ENCODE results near the gene CDK5RAP1. TPM values are rescaled to one million over a fixed set of nuclear protein-coding genes. Genes with fewer than 3 reads are reported as not detected.
A peak's percentile ranks its signal among the peaks of the same experiment; 100 is the strongest.

CDK5RAP1 gene
- total and polyA plus RNA-seq, 7 donors, result 12.0 to 30.0 (median 20.6) TPM

DNA sequence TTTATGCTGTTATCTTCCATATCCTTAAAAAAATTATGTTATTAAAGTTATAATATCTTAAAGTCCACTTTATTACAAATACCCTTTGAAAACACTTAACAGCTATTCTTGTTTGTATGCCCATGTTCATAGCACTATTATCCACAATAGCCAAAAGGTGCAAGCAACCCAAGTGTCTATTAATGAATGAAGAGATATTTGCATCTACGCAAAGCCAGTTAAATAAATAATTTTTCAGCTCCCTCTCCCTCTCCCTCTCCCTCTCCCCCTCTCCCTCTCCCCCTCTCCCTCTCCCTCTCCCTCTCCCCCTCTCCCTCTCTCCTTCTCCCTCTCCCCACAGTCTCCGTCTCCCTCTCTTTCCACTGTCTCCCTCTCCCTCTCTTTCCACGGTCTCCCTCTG, 13.1 kb downstream of the CDK5RAP1 start:
- H3K9me3 ChIP-seq, result no peaks in the 10 kb centered on the region
- TF ChIP-seq POLR2A (IDR thresholded peaks at IDR 0.05) (no peak), POLR2AphosphoS5 (IDR thresholded peaks at IDR 0.05) (no peak), EP300 (IDR thresholded peaks at IDR 0.05) (no peak)
- TF ChIP-seq, protein P1, sequence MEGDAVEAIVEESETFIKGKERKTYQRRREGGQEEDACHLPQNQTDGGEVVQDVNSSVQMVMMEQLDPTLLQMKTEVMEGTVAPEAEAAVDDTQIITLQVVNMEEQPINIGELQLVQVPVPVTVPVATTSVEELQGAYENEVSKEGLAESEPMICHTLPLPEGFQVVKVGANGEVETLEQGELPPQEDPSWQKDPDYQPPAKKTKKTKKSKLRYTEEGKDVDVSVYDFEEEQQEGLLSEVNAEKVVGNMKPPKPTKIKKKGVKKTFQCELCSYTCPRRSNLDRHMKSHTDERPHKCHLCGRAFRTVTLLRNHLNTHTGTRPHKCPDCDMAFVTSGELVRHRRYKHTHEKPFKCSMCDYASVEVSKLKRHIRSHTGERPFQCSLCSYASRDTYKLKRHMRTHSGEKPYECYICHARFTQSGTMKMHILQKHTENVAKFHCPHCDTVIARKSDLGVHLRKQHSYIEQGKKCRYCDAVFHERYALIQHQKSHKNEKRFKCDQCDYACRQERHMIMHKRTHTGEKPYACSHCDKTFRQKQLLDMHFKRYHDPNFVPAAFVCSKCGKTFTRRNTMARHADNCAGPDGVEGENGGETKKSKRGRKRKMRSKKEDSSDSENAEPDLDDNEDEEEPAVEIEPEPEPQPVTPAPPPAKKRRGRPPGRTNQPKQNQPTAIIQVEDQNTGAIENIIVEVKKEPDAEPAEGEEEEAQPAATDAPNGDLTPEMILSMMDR (IDR thresholded peaks at IDR 0.05), result no peak
- no peak for DNase-seq
- H3K4me1 ChIP-seq, result no peaks in the 10 kb centered on the region
- 99% methylated on average over 2 to 3 of the region's 3 CpGs for WGBS, 2 donors
- H3K27me3 ChIP-seq, result no peaks in the 10 kb centered on the region
- no peak overlapping the region for H3K27ac ChIP-seq
- intact Hi-C loops (cut with DNase I), result no loop called here
- H3K4me3 ChIP-seq, result no peak overlapping the region
- peaks cover 11 to 87% (median 45%) of the 10 kb centered on the region in 4 donors for H3K36me3 ChIP-seq

DNA sequence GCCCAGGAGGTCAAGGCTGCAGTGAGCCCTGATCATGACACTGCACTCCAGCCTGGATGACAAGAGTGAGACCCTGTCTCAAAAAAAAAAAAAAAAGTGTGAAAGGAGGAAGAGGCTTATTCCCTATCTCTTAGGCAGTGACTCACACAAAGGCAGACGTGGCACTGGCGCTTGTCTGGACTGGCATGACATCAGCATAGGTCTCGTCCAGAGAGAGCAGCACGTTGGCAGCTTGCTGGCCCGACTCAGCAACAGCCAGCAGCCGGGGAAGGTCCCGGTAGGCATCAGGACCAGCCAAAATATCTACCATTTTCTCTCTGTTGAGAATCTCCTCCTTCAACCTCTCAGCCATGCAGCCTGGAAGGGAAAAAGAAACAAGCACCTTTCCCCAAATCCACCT, 14.1 kb downstream of the CDK5RAP1 start:
- H3K9me3 ChIP-seq, result no peaks in the 10 kb centered on the region
- DNase-seq, result no peak
- no peak overlapping the region for H3K4me3 ChIP-seq
- no peaks in the 10 kb centered on the region for H3K4me1 ChIP-seq
- TF ChIP-seq POLR2A (IDR thresholded peaks at IDR 0.05), result no peak
- TF ChIP-seq, protein P1 (IDR thresholded peaks at IDR 0.05), result no peak
- no peak for TF ChIP-seq EP300 (IDR thresholded peaks at IDR 0.05)
- TF ChIP-seq POLR2AphosphoS5 (IDR thresholded peaks at IDR 0.05), result no peak
- H3K36me3 ChIP-seq, result peaks cover 11 to 87% (median 43%) of the 10 kb centered on the region in 4 donors
- no peak overlapping the region for H3K27ac ChIP-seq
- intact Hi-C loops (cut with DNase I), result no loop called here
- no peaks in the 10 kb centered on the region for H3K27me3 ChIP-seq
- WGBS, 2 donors, result 93% methylated on average over 7 of the region's 7 CpGs

DNA sequence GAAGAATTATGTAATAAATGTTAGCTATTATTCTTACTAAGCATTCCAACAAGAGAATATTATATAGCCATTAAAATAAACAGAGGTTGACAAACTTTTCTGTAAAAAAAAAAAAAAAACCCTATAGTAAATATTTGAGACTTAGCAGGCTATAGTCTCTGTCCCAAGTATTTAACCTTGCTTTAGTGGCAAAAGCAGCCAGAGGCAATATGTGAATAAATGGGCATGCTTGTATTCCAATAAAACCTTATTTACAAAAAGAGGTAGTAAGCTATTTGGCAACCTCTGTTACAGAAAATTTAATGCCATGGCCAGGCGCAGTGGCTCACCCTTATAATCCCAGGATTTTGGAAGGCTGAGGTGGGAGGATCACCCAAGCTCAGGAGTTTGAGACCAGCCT, 14.6 kb downstream of the CDK5RAP1 start:
- Histone ChIP-seq H3K9me3 (no peaks in the 10 kb centered on the region), H3K27ac (no peak overlapping the region), H3K4me3 (no peak overlapping the region), H3K36me3 (peaks cover 11 to 87% (median 43%) of the 10 kb centered on the region in 4 donors), H3K4me1 (no peaks in the 10 kb centered on the region), H3K27me3 (no peaks in the 10 kb centered on the region)
- intact Hi-C loops (cut with DNase I), result no loop called here
- no peak for DNase-seq
- TF ChIP-seq POLR2AphosphoS5 (IDR thresholded peaks at IDR 0.05), result no peak
- no peak for TF ChIP-seq POLR2A (IDR thresholded peaks at IDR 0.05)
- WGBS, 2 donors, result 95 to 98% methylated on average over 1 of the region's 1 CpG

DNA sequence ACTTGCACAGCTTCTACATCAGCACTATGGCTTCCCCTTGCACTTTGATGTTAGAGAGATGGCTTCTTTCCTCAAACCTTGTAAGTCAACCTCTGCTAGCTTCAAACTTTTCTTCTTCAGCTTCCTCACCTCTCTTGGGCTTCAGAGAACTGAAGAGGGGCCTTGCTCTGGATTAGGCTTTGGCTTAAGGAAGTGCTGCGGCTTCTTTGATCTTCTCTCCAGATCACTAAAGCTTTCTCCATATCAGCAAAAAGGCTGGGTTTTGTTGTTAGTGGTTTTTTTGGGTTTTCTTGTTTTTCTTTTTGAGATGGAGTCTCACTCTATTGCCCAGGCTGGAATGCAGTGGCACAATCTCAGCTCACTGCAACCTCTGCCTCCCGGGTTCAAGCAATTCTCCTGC, 24.0 kb downstream of the CDK5RAP1 start:
- intact Hi-C loops (cut with DNase I), result no loop called here
- Histone ChIP-seq H3K36me3 (peaks cover 0 to 95% (median 22%) of the 10 kb centered on the region in 4 donors), H3K27me3 (no peaks in the 10 kb centered on the region), H3K4me3 (no peak overlapping the region), H3K4me1 (peaks cover 0 to 7% (median 0%) of the 10 kb centered on the region in 4 donors), H3K27ac (no peak overlapping the region), H3K9me3 (no peaks in the 10 kb centered on the region)
- TF ChIP-seq, protein P1 (IDR thresholded peaks at IDR 0.05), result no peak
- TF ChIP-seq EP300 (IDR thresholded peaks at IDR 0.05) (no peak), POLR2AphosphoS5 (IDR thresholded peaks at IDR 0.05) (no peak), POLR2A (IDR thresholded peaks at IDR 0.05) (no peak)
- 91 to 95% methylated on average over 2 of the region's 2 CpGs for WGBS, 2 donors
- DNase-seq, result no peak

DNA sequence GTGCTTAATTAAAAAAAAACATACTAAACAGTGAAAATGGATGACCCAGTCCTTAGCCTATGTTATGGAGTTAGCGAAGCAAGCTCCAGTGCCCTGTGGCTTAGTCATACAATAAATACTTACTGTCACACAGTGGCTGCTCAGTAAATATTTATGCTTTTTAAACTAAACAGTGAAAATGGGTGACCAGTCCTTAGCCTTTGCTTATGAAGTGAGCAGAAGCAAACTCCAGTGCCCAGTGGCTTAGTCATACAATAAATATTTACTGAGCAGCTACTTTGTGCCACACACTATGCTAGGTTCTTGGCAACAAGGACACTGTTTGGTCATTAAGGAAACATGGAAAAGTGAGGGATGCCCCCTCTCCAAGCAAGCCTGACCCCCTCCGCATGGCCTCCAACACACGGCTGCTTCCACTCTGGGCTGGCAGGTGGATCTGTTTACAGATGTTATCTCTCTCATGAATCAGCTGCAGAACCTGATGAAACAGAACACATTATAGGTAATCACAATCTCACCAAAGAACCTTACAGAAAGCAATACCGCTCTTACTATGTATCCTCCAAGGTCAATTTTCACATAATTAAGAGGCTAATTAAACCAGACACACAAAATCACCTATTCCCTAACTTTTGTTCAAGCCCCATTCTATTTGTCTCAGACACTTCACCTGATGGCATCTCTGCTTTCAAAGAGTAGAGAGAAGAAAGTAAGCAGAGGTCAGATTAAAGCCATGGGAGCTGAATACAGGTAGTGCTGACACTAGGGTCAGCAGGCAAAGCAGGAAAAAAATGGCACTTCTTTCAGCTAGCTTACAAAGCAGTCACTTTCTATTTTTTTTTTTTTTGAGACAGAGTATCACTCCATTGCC, 27.3 kb downstream of the CDK5RAP1 start:
- 87 to 88% methylated on average over 4 of the region's 4 CpGs for WGBS, 2 donors
- Histone ChIP-seq H3K36me3 (peaks cover 0 to 93% (median 27%) of the 10 kb centered on the region in 4 donors), H3K27ac (peak overlapping the region in 2 of 4 donors; percentile 15 to 55)

More for the DNA sequence above, 27.3 kb downstream of the CDK5RAP1 start:
- Histone ChIP-seq H3K4me1 (peaks cover 0 to 7% (median 0%) of the 10 kb centered on the region in 4 donors), H3K9me3 (no peaks in the 10 kb centered on the region), H3K4me3 (no peak overlapping the region), H3K27me3 (no peaks in the 10 kb centered on the region)
- TF ChIP-seq EP300 (IDR thresholded peaks at IDR 0.05) (no peak), POLR2A (IDR thresholded peaks at IDR 0.05) (no peak), POLR2AphosphoS5 (IDR thresholded peaks at IDR 0.05) (no peak)
- TF ChIP-seq, protein P1 (IDR thresholded peaks at IDR 0.05), result no peak
- DNase-seq, result no peak
- intact Hi-C loops (cut with DNase I), result no loop called here

All from sigmoid colon (tissue), 7 donors.